AG08395 (cell line): Measurements from ENCODE around the gene SMARCB1.
A peak's percentile ranks its signal among the peaks of the same experiment; 100 is the strongest.

Source experiments
- DNase-seq: peaks from one replicate; pipeline ENCODE4 v3.0.0; 2012; ENCODE audit warnings: mixed read lengths, low spot score

Gene SMARCB1

GRCh38 chr22:23831781-23832180 lies 45.0 kb downstream of the SMARCB1 start:
- no peak for DNase-seq

- no peak for DNase-seq
Observed at GRCh38 chr22:23832226-23833016, 45.7 kb downstream of the SMARCB1 start.

GRCh38 chr22:23833017-23833751 lies 46.4 kb downstream of the SMARCB1 start:
- no peak for DNase-seq

DNA sequence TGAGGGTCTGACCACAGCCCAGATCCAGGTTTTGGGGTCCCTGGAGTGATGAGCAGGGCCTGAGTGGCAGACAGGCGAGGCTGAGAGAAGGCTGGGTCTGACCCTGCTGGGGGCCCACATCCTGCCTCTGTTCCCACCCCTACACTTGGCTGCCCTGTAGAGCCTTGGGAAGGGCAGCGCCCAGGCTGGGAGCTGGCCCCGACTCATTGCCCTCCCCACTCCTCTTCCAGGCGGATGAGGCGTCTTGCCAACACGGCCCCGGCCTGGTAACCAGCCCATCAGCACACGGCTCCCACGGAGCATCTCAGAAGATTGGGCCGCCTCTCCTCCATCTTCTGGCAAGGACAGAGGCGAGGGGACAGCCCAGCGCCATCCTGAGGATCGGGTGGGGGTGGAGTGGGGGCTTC lies 47.1 kb downstream of the SMARCB1 start:
- DNase-seq = no peak

DNA sequence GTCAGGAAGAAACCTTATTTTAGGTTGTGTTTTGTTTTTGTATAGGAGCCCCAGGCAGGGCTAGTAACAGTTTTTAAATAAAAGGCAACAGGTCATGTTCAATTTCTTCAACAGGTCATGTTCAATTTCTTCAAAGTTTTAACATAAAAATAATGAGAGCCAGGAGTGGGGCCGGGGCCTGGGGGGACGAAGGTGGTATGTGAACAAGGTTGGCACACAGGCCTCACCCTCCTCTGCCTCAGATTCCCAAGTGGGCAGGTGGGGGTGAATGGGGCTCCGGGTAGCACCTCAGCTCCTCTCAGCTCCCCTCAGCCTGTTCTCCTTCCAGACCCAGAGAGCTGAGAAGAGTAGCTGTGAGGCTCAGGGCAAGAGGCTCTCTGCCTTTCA lies 47.6 kb downstream of the SMARCB1 start:
- no peak for DNase-seq

DNA sequence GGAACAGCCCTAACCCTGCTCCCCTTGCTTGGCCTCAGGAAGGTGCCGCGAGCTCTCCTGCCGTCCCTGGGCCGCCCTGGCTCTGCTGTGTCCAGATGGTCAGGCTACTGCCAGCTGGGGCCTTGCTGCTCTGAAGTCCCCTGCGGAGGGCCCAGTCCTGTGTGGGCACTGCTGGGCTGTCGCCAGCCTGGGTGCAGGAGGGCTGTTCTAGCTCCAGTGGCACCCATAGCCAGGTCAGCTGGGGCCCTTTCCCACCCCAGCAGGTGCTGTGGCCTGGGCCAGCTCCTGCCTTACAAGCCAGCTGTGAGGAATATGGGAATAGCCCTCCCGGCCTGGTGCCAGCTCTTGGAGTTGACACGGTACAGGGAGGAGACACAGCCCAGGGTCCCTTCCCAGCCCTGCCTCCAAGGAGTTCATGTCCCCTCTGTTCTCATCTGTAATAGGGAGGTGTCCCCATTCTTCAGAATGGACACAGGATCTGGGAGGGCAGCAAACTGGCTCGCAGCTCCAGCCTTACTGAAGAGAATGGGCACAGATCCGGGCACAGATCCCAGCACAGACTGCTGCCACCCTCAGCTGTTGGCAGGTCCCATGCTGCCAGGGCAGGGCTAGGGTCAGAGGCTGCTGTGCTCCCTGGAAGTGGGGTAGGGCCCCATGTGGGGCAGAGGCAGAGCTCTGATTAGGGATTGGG lies 48.2 kb downstream of the SMARCB1 start:
- no peak for DNase-seq

GRCh38 chr22:23835484-23836144 lies 48.8 kb downstream of the SMARCB1 start:
- DNase-seq = no peak

GRCh38 chr22:23836281-23836680 lies 49.5 kb downstream of the SMARCB1 start:
- no peak for DNase-seq

- no peak for DNase-seq
Observed at GRCh38 chr22:23836692-23837495, 50.1 kb downstream of the SMARCB1 start.

DNA sequence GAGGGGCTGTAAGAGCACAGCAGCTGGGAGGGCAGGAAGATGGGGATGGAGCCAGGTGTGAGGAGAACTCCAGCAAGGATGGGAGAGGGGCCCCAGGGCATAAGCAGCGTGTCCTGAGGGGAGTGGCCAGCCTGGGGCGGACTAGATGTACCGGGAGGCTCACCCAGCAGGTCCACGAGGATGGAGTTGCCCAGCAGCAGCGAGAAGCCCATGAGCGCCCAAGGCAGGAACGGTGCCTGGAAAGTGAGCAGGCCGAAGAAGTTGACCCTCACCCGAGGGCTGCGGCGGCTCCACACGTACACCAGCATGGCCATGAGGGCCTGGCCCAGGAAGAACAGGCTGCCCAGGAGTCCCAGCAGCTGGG lies 50.7 kb downstream of the SMARCB1 start:
- DNase-seq = no peak

DNA sequence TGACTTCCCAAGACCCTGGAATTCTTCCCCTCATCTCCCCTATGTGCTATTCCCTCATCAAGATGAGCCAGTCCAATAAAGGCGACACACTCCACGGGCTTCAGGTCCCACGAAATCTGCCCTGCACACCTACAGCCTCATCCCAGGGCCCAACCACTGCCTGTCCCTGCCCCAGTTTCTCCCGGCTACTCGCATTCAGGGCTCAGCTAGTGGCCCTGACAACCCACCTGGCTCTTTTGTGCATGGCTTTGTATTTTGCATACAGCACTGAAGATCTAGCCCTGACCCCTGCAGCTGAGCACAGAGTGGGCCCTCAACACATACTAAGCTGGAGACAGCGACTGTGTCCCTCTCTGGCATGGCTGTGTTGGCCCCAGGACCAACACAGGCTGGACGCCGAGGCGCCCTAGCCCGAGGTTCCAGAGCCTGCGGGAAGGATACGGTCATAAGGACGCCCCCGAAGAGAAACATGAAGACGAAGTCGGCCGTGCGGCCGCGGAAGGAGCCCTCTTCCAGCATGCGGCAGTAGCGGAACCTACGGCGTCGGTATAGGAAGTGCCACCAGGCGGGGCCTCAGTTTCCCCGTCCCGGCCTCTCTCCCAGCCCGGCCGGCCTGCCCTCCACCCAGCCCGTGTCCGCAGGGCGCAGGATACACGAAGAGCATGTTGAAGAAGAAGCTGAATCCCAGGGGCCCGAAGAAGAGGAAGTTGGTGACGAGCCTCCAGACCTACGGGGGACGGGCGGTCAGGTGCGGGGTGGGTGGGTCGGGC lies 51.3 kb downstream of the SMARCB1 start:
- DNase-seq = no peak

DNA sequence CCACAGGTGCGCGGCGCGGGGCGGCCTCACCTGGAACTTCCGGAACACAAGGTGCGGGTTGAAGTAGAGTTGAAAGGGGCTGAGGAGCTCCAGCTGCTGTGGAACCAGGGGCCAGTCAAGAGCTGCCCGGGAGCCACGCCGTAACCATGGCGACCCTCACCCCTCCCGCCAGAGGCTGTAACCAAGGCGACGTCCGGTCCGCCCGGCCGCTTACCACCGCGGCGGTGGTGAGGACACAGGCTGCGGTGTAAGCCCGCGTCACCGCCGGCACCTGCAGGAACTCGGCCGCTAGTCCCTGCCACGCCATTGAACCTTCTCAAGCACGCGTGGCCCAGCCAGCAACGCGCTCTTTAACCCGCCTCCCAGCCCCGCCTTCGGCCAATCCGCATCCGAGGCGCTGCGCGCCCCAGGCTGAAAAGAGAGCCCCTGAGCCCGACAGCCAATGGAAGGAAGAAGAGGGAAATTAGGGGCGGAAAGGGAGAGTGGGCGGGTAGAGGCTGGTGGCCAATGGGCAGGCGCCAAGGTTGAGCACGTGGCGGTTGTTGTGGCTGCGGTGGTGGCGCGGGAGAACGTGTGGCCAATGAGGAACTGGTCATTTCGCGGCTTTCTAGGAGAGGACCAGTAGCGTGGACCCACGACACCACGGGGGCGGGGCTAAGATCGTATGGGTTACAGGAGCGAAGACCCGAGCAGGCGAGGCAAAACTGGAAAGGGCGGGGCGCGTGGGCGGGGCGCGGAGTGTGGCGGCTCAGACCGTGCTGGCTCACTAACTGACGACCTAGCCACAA lies 52.1 kb downstream of the SMARCB1 start, which contains the start of gene DERL3:
Gene DERL3 (minus strand): TSS at position 326 of the 788 bp plus-strand sequence. CDS start 19 bp downstream, at position 307.
- peak; percentile 85 for DNase-seq

DNA sequence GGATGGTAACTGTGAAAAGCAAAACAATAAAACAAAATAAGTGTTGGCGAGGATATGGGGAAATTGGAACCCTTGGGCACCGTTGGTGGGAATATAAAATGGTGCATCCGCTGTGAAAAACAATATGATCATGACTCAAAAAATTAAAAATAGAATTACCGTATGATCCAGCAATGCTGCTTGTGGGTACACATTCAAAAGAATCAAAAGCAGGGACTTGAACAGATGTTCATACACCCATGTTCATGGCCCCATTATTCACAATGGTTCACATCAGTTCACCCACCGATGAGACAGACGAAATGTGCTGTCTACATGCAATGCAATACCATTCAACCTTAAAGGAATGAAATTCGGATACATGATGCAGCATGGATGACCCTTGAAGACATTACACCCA lies 53.3 kb downstream of the SMARCB1 start:
- DNase-seq = no peak

GRCh38 chr22:23841292-23841691 lies 54.5 kb downstream of the SMARCB1 start:
- DNase-seq = no peak

- DNase-seq = no peak
Observed at GRCh38 chr22:23841736-23842445, 55.1 kb downstream of the SMARCB1 start.

- no peak for DNase-seq
Observed at GRCh38 chr22:23842599-23842998, 55.8 kb downstream of the SMARCB1 start.

DNA sequence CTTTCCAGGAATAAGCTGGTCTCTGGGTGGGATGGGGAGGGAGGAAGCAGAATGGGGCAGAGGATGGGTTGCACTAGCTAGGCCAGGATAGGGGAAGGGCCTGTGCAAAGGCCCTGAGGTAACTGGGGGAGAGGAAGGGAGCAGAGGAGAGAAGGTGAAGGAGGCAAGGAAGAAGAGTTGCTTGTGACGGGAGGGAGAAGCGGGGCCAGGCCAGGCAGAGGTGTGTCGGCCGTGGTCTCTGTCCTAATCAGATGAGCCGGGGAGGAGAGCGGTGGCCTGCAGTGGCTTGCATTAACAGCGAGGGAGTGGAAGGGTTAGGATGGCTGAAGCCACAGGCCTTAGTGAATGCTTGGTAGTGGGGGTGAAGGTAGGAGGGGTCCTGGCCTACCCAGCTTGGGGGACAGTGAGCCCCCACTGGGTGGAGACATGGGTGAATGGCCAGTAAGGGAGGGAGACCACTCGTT lies 58.0 kb downstream of the SMARCB1 start:
- DNase-seq = no peak

GRCh38 chr22:23845265-23846080 lies 58.7 kb downstream of the SMARCB1 start:
- peak; percentile 13 for DNase-seq
